ENCODE results near the gene TUSC7.
A peak's percentile ranks its signal among the peaks of the same experiment; 100 is the strongest.

Gene TUSC7

DNA sequence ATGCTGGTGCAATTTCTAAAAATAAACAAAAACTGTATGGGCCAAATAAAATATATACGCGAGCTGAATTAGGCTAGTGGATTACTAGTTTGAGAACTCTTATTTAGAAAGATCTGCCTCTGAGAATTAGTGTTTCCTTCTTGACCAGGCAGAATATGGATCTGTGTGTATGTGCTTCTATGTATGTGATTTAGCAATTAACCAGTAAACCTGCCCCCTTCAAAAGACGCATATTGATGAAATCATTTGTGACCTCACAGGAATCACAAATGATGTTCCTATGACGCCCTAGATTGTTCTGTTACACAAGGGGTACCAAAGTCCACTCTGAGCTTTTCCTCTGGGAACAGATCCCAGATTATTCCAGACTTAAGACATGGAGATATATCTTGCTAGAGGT lies at the start of gene TUSC7:
Gene TUSC7, plus strand, starts transcription at position 301 of the 400 bp plus-strand sequence.
- no peak for DNase-seq

- no peak for DNase-seq
These were observed 48.4 kb upstream of the TUSC7 start for GRCh38 chr3:116661196-116661595.

- DNase-seq: no peak
These were observed 46.1 kb upstream of the TUSC7 start for GRCh38 chr3:116663161-116664110.

DNA sequence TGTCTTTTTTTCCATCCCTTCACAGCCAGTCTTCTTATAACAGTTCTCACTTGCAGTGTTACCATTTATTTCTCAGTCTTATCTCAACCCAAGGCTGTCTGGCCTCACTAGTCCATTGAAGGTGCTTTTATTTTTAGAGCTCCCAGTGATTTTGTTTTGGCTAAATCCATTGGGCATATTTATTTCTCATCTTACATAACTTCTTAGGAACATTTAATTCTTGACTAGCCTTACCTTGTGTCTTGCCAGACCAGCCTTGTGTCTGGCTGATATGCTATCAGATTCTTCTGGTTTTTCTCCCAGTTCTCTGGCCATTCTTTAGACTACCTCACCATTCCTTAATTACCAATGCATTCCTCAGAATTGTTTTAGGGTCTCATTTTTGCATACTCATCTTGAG lies 42.3 kb upstream of the TUSC7 start:
- DNase-seq: no peak

DNA sequence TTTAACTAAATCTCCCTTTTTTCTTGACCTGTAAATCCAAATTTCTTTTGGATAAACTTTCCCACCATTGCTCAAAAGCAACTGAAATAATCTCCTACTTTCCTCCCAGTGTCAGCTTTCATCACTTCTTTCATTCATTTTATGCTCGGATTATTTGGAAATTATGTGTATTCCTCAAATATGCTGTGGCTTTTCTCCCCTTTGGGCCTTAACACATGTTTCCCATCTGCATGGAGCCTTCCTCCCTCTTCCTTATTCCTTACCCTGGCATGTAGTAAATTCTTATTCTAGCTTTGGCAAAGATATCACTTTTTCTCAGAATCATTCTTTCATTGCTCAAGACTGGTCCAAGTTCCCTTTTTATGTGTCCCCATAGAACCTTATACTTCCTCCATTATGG lies 41.8 kb upstream of the TUSC7 start:
- DNase-seq: no peak

- no peak for DNase-seq
These were observed 40.0 kb upstream of the TUSC7 start for GRCh38 chr3:116669576-116669975.

GRCh38 chr3:116671151-116671550 lies 38.4 kb upstream of the TUSC7 start:
- no peak for DNase-seq

- DNase-seq: peak; percentile 8
These were observed 30.7 kb upstream of the TUSC7 start for GRCh38 chr3:116678853-116679252.

GRCh38 chr3:116691041-116691440 lies 18.5 kb upstream of the TUSC7 start:
- DNase-seq: no peak

GRCh38 chr3:116701070-116701469 lies 8.5 kb upstream of the TUSC7 start:
- no peak for DNase-seq

GRCh38 chr3:116702334-116702733 lies 7.2 kb upstream of the TUSC7 start:
- no peak for DNase-seq

DNA sequence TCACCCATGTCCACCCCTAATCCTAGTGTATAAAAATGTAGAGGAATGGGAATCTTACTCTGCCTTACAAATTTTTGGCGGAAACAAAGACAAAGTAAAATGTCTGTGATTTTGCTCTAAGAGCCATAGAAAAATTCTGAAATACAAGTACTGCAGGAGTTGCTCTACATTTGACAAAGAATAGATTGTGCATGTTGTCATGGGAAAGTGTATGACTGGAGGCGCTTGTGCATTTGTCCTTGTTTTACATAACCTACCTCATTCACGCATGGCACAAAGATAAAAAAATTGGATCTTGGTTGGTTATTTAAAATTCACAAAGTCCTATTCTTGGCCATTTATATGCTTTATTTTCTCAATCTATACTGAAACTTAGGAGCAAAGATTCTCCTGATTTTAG lies 2.0 kb upstream of the TUSC7 start:
- DNase-seq: no peak

DNA sequence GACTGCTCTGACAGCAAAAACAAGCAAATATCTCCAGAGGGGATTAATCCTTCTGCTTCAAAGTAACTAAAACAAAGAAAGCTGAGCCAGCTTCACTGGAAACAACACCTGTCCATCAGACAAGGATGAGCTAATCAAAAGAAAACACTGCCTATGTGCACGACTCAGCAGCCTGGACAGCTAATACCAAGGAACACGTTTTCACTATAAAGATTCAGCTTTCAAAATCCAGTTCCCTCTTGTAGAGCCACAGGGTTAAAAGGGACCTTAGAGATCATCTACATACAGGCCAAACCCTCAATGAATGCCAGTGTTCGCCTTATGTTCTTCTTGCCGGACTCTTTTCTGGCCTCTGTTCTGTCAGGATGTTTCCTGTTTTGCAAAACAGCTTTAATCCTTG lies 6.9 kb downstream of the TUSC7 start:
- no peak for DNase-seq

GRCh38 chr3:116717566-116717965 lies 8.0 kb downstream of the TUSC7 start:
- no peak for DNase-seq

DNA sequence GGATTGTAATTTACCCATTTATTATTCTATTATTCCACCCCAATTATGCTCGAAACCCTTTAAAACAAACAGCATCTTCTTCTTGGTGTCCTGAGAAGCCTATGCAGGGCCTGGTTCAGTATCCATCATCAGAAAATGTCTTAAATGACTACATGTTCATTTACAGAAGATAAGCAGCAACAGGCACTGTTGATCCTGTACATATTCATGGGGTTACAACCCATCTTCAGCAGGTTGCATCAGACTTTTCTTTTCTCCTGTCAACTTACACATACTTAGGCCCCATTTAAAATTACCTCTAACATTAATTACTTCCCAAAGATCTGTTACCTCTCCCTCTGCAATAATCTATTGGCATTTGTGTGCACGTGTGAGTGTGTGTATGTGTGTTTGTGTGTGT lies 18.9 kb downstream of the TUSC7 start:
- DNase-seq: no peak

DNA sequence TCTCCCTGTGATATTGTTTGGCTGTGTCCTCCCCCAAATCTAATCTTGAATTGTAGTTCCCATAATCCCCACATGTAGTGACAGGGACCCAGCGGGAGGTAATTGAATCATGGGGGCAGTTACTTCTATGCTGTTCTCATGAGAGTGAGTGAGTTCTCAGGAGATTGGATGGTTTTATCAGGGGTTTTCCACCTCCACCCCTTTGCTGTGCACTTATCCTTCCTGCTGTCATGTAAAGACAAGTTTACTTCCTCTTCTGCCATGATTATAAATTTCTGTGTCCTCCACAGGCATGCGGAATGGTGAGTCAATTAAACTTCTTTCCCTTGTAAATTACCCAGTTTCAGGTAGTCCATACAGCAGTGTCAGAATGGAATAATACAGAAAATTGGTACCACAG lies 24.7 kb downstream of the TUSC7 start:
- DNase-seq: no peak

GRCh38 chr3:116739678-116740077 lies 30.1 kb downstream of the TUSC7 start:
- DNase-seq: no peak

- no peak for DNase-seq
These were observed 30.7 kb downstream of the TUSC7 start for GRCh38 chr3:116740293-116740692.

GRCh38 chr3:116741467-116741866 lies 31.9 kb downstream of the TUSC7 start:
- DNase-seq: no peak

DNA sequence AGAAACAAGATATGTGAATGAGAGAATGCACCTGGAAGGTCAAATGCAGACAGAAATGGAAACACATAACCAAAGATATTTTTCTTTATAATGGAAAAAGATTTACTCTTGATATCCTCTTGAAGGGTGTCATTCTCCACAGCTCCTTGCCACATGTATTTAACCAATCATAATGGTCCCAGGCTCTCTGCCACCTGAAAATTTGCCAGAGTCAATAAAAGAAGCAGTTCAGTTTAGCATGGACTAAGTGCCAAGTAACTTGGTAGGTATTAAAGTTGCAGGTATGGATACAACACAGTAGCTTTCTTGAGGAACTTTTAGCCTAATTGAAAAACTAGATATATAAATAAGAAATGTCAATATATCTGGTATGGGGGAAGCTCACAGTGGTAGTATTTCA lies 33.5 kb downstream of the TUSC7 start:
- no peak for DNase-seq

DNA sequence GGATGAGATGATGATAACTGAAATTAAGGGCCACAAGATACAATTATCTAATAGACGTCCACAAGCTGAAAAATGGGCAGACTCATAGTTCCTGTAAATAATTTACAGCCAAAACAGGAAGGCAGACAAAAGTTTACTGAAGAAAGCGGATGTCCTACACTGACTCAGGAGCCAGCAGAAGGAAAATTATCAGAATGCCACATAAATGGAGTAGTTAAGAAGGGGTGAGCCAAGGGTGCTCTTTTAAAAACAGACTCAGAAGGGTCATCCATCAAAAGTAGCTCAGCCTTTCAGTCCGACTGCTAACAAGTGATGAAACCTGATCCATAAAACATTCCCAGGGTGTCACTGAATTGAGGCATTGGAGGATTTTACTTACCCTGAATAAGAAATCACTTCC lies 39.8 kb downstream of the TUSC7 start:
- no peak for DNase-seq

DNA sequence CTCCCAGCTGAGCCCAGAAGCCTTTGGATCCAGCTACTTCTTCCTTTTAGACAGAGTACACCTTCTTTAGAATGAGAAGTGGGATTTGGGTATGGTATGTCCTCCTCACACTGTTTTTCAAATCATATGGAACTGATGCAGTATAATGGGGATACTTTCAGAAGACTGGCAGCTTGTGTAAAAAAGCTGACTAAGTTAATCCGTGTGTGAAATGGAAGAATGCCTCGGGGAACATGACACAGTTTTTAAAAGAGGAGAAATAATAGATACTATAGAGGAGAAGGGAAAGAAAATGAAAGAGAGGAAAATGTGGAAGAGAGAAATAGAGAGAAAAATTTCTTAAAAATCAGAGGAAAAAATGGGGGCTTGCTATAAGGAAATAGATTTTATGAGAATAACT lies 47.7 kb downstream of the TUSC7 start:
- no peak for DNase-seq

- no peak for DNase-seq
These were observed 49.7 kb downstream of the TUSC7 start for GRCh38 chr3:116759316-116759715.
